Measurements from ENCODE around the gene SULF2.

GRCh38 chr20:47792021-47792618 is 6.8 kb upstream of the SULF2 start:
- TF ChIP-seq CTCF (conservative IDR thresholded peaks at IDR 0.05; ENCODE audit: low read depth, low read length) (no peak), EZH2 (IDR thresholded peaks at IDR 0.05; ENCODE audit: borderline replicate concordance, low read depth, low read length, poor library complexity, severe bottlenecking) (no peak)
